Esophagus squamous epithelium (tissue), 5 donors: ENCODE measurements around the gene WWOX. TPM values are rescaled to one million over a fixed set of nuclear protein-coding genes. Genes with fewer than 3 reads are reported as not detected.

ENCODE experiments used
- DNase-seq: peaks from one replicate; lab custom pipeline; 2025; lab: John Stamatoyannopoulos, UW
- H3K27ac ChIP-seq, 4 donors: fragments of 200-600 bp; sonication (generic); one replicate each; pipeline ENCODE4 v1.5.1; 2016 to 2019; ENCODE audit warnings: mild to moderate bottlenecking in 1 of 4
- H3K27me3 ChIP-seq, 4 donors: fragments of 200-600 bp; sonication (generic); 1 replicate in 3 of 4; 2 replicates in 1 of 4; pipeline versions ENCODE4 v1.5.1 to v1.6.0; 2017 to 2021; ENCODE audit warnings: antibody characterized with exemption in 1 of 4
- H3K36me3 ChIP-seq, 3 donors: fragments of 200-600 bp; sonication (generic); one replicate each; pipeline ENCODE4 v1.5.1; 2016 to 2019
- H3K4me1 ChIP-seq, 3 donors: fragments of 200-600 bp; sonication (generic); one replicate each; pipeline ENCODE4 v1.5.1; 2017 to 2019
- H3K4me3 ChIP-seq, 4 donors: fragments of 200-600 bp; sonication (generic); 1 replicate in 3 of 4; 2 replicates in 1 of 4; pipeline ENCODE4 v1.5.1; 2016 to 2019; ENCODE audit warnings: mild to moderate bottlenecking in 2 of 4, moderate library complexity in 1 of 4
- H3K9me3 ChIP-seq, 3 donors: fragments of 200-600 bp; sonication (generic); one replicate each; pipeline ENCODE4 v1.5.1; 2016 to 2019
- CTCF ChIP-seq, 6 experiments: fragments of 450-650 bp in 4 of 6; fragments of 200-600 bp in 2 of 6; sonication (generic) in 2 of 6; IDR thresholded peaks; one replicate each; pipeline ENCODE4 v1.5.1; 2016 to 2019; ENCODE audit warnings: antibody characterized with exemption in 6 of 6, mild to moderate bottlenecking in 4 of 6, moderate library complexity in 4 of 6
- POLR2A ChIP-seq, 4 donors: fragments of 450-650 bp; IDR thresholded peaks; one replicate each; pipeline ENCODE4 v1.6.1; 2017; ENCODE audit warnings: antibody characterized with exemption in 4 of 4, mild to moderate bottlenecking in 4 of 4, moderate library complexity in 3 of 4
- WGBS, 2 donors: methylation state at CpG; one replicate each; pipeline ENCODE4 v1.1.5; 2018; 5-methylcytosine and 5-hydroxymethylcytosine counted together
- intact Hi-C: fragments of 100-400 bp; cut with DNase I; formaldehyde crosslinking; loops from one replicate; pipeline ENCODE4 v1.15.0; 2022
- total RNA-seq, 4 donors: library from RNA; depleted of rRNA; stranded (reverse); fragments of >200 nt; gene quantifications; one replicate each; pipeline ENCODE4 v1.1.0, GENCODE V29; 2016
- donor health status: DM: yes; HTN: yes; CAD: no.

The WWOX gene
- total RNA-seq, 4 donors from 2014 or later, result 20.9 to 31.1 (median 27.5) TPM

- H3K4me1 ChIP-seq, result peaks cover 5 to 41% (median 19%) of the 10 kb centered on the region in 3 donors
- H3K4me3 ChIP-seq, result peak overlapping the region in 2 of 4 donors; percentile 26 to 42
- 37 to 39% methylated on average over 23 to 24 of the region's 24 CpGs for WGBS, 2 donors
- no peak for DNase-seq
- no peak for TF ChIP-seq POLR2A (IDR thresholded peaks at IDR 0.05)
- TF ChIP-seq CTCF (IDR thresholded peaks at IDR 0.05), result no peak
- no peak overlapping the region for H3K27ac ChIP-seq
- intact Hi-C loops, result no loop called here
- no peaks in the 10 kb centered on the region for H3K27me3 ChIP-seq
- no peaks in the 10 kb centered on the region for H3K36me3 ChIP-seq
- no peaks in the 10 kb centered on the region for H3K9me3 ChIP-seq
Measured at GRCh38 chr16:78462288-78463208, 363.1 kb downstream of the WWOX start.

- H3K27me3 ChIP-seq, result no peaks in the 10 kb centered on the region
- H3K4me1 ChIP-seq, result peaks cover 5 to 41% (median 19%) of the 10 kb centered on the region in 3 donors
- no peak overlapping the region for H3K4me3 ChIP-seq
- H3K9me3 ChIP-seq, result no peaks in the 10 kb centered on the region
- DNase-seq, result no peak
- H3K27ac ChIP-seq, result no peak overlapping the region
- intact Hi-C loops, result no loop called here
- no peak for TF ChIP-seq CTCF (IDR thresholded peaks at IDR 0.05)
- TF ChIP-seq POLR2A (IDR thresholded peaks at IDR 0.05), result no peak
- H3K36me3 ChIP-seq, result no peaks in the 10 kb centered on the region
- WGBS, 2 donors, result 75 to 94% methylated on average over 1 of the region's 1 CpG
Measured at GRCh38 chr16:78463591-78463990, 364.1 kb downstream of the WWOX start.

- no peak overlapping the region for H3K27ac ChIP-seq
- H3K4me1 ChIP-seq, result peaks cover 5 to 36% (median 19%) of the 10 kb centered on the region in 3 donors
- intact Hi-C loops, result no loop called here
- no peak for DNase-seq
- WGBS, 2 donors, result 86 to 94% methylated on average over 3 of the region's 3 CpGs
- H3K36me3 ChIP-seq, result no peaks in the 10 kb centered on the region
- H3K9me3 ChIP-seq, result no peaks in the 10 kb centered on the region
- TF ChIP-seq POLR2A (IDR thresholded peaks at IDR 0.05) (no peak), CTCF (IDR thresholded peaks at IDR 0.05) (no peak)
- no peaks in the 10 kb centered on the region for H3K27me3 ChIP-seq
- no peak overlapping the region for H3K4me3 ChIP-seq
Measured at GRCh38 chr16:78464833-78465232, 365.4 kb downstream of the WWOX start.

GRCh38 chr16:78465730-78466129 is 366.3 kb downstream of the WWOX start:
- intact Hi-C loops, result no loop called here
- DNase-seq, result no peak
- Histone ChIP-seq H3K27ac (no peak overlapping the region), H3K27me3 (no peaks in the 10 kb centered on the region), H3K4me1 (peaks cover 5 to 27% (median 17%) of the 10 kb centered on the region in 3 donors), H3K9me3 (no peaks in the 10 kb centered on the region), H3K36me3 (no peaks in the 10 kb centered on the region), H3K4me3 (no peak overlapping the region)
- no peak for TF ChIP-seq POLR2A (IDR thresholded peaks at IDR 0.05)
- no peak for TF ChIP-seq CTCF (IDR thresholded peaks at IDR 0.05)
- WGBS, 2 donors, result 91 to 96% methylated on average over 6 of the region's 6 CpGs

GRCh38 chr16:78469787-78470186 is 370.3 kb downstream of the WWOX start:
- no peak for DNase-seq
- Histone ChIP-seq H3K4me3 (no peak overlapping the region), H3K36me3 (no peaks in the 10 kb centered on the region), H3K4me1 (no peaks in the 10 kb centered on the region), H3K27me3 (no peaks in the 10 kb centered on the region), H3K27ac (no peak overlapping the region), H3K9me3 (no peaks in the 10 kb centered on the region)
- TF ChIP-seq CTCF (IDR thresholded peaks at IDR 0.05) (no peak), POLR2A (IDR thresholded peaks at IDR 0.05) (no peak)
- intact Hi-C loops, result no loop called here
- WGBS, 2 donors, result 94 to 100% methylated on average over 3 to 4 of the region's 4 CpGs
